Activated T-helper 1 cell treated with anti-CD3 and anti-CD28 coated beads, Interleukin-12 subunit alpha, Interleukin-12 subunit beta, Interleukin-2, Interleukin-4 antibody, amounts not matched to agents 30 ng/mL and 10 ng/mL and 1 ng/mL, durations not matched to agents 14 hours and 24 hours and 36 hours (primary cell): ENCODE results near the gene DNAJC4. TPM values are rescaled to one million over a fixed set of nuclear protein-coding genes. Genes with fewer than 3 reads are reported as not detected.
"Not testable (repeated sequence)": the region's sequence is repeated elsewhere in the genome, so short reads cannot be mapped to it uniquely, and the experiment has no call there.

Experiments used
- DNase-seq: peaks from one replicate; pipeline ENCODE4 v3.0.0; 2021; ENCODE audit warnings: low spot score
- H3K27ac Mint-ChIP-seq: one replicate; pipeline ENCODE4 v1.8.0; 2021; ENCODE audit warnings: mild to moderate bottlenecking, mixed read lengths
- H3K27me3 Mint-ChIP-seq: one replicate; pipeline ENCODE4 v1.8.0; 2022; ENCODE audit warnings: mild to moderate bottlenecking, moderate library complexity, mixed read lengths; ENCODE audit not compliant: insufficient read depth
- H3K36me3 Mint-ChIP-seq: one replicate; pipeline ENCODE4 v1.8.0; 2021; ENCODE audit warnings: low read depth, mixed read lengths
- H3K4me1 Mint-ChIP-seq: one replicate; pipeline ENCODE4 v1.8.0; 2021; ENCODE audit warnings: low read depth, mixed read lengths
- H3K4me3 Mint-ChIP-seq: one replicate; pipeline ENCODE4 v1.8.0; 2021; ENCODE audit warnings: mild to moderate bottlenecking, moderate library complexity, mixed read lengths
- H3K9me3 Mint-ChIP-seq: one replicate; pipeline ENCODE4 v1.8.0; 2021; ENCODE audit warnings: mixed read lengths
- intact Hi-C: fragments of 100-400 bp; cut with micrococcal nuclease; formaldehyde crosslinking; loops from one replicate; pipeline ENCODE4 v1.15.1; 2024
- total RNA-seq: library from RNA; stranded (reverse); gene quantifications from 2 replicates; pipeline ENCODE4 v1.2.3, GENCODE V29; 2022

The DNAJC4 gene
- total RNA-seq, 1 donor from 2014 or later = 19.8 TPM

- H3K36me3 Mint-ChIP-seq = peaks cover 5% of the 10 kb centered on the region
- peaks cover 1% of the 10 kb centered on the region for H3K27me3 Mint-ChIP-seq
- no peaks in the 10 kb centered on the region for H3K9me3 Mint-ChIP-seq
- peak overlapping the region; percentile 94 for H3K4me3 Mint-ChIP-seq
- peak overlapping the region; percentile 94 for H3K27ac Mint-ChIP-seq
- DNase-seq = no peak
- H3K4me1 Mint-ChIP-seq = peaks cover 31% of the 10 kb centered on the region
- intact Hi-C loops = no loop called here
Measured at GRCh38 chr11:64245401-64245796, 15.1 kb downstream of the DNAJC4 start.

- peak; percentile 35 for DNase-seq
- intact Hi-C loops = loop anchor here (1.0 kb wide), 4 partner anchors 16 to 59 kb away; partner anchors contain the start of genes DNAJC4 and ESRRA
- Mint-ChIP-seq H3K4me3 (peak overlapping the region; percentile 94), H3K9me3 (no peaks in the 10 kb centered on the region), H3K4me1 (peaks cover 29% of the 10 kb centered on the region), H3K27ac (peak overlapping the region; percentile 94), H3K36me3 (peaks cover 5% of the 10 kb centered on the region), H3K27me3 (peaks cover 1% of the 10 kb centered on the region)
Measured at GRCh38 chr11:64245797-64246620, 15.7 kb downstream of the DNAJC4 start.

DNA sequence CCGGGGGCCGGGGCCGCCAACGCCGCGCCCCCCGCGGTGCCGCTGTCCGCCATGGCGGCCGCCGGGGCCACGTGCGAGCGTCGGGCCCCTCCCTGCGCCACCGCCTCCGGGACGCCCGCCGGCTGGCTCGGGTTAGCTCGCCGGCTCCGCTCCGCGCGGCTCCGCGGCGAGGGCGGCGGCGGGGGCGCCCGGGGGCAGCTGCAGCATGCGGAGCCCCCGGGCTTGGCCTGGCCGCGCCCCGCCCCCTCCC is 16.2 kb downstream of the DNAJC4 start:
- not testable (repeated sequence) for H3K27me3 Mint-ChIP-seq, H3K27ac Mint-ChIP-seq, H3K36me3 Mint-ChIP-seq, DNase-seq, H3K9me3 Mint-ChIP-seq
- H3K4me1 Mint-ChIP-seq = peaks cover 29% of the 10 kb centered on the region
- intact Hi-C loops = loop anchor here (1.0 kb wide), 4 partner anchors 16 to 59 kb away; partner anchors contain the start of genes DNAJC4 and ESRRA
- peak overlapping the region; percentile 86 for H3K4me3 Mint-ChIP-seq

DNA sequence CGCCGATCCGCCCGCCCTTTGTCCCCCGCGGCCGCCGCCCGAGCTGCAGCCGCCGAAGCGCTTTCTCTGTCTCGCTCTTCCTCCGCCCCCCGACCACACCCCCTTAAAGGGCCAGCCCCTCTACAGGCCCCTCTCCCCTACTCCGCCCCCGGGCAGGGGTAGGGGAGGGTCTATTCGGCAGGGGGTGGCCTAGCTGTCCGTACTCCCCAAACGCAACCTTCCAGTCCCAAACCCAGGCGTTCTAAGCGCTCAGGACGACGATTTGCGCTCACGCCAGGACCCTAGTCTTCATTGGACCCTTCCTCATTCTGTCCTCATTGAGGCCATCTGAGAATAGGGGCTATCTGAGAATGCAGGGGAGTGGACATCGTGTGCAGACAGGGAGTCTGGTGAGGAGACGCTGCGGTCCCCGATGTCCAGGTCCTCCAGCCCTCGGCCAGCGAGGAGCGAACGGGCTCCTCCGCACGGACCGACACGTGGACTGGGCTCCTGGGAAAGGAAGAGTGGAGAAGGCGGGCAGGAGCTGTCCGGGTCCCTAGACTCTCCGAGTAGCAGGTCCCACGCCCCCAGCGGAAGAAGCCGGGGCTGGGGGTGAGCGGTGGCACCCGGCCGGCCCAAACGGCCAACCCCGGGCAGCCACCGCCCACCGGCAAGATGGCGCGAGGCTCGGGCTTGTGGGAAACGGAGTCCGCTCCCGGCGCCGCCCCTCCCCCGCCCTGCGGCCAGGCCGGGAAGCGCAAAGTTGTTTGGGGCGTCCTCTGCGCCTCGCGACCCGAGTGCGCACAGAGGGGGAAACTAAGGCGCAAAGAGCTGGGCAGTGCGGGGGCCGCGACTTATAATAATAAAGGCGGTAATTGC is 16.8 kb downstream of the DNAJC4 start, which contains the start of gene PPP1R14B:
TSS of gene PPP1R14B (minus strand) at position 73 of the 858 bp plus-strand sequence. CDS start 270 bp downstream, outside the sequence.
- H3K27ac Mint-ChIP-seq = peak within 1 kb of the TSS; percentile 94
- peaks cover 1% of the 10 kb centered on the region for H3K27me3 Mint-ChIP-seq
- no peaks in the 10 kb centered on the region for H3K9me3 Mint-ChIP-seq
- peaks cover 29% of the 10 kb centered on the region for H3K4me1 Mint-ChIP-seq
- H3K36me3 Mint-ChIP-seq = peaks cover 4% of the 10 kb centered on the region
- intact Hi-C loops = loop anchor here (1.0 kb wide), 4 partner anchors 17 to 58 kb away; partner anchors contain the start of genes DNAJC4 and ESRRA
- DNase-seq = peak; percentile 79
- H3K4me3 Mint-ChIP-seq = peak within 1 kb of the TSS; percentile 94

DNA sequence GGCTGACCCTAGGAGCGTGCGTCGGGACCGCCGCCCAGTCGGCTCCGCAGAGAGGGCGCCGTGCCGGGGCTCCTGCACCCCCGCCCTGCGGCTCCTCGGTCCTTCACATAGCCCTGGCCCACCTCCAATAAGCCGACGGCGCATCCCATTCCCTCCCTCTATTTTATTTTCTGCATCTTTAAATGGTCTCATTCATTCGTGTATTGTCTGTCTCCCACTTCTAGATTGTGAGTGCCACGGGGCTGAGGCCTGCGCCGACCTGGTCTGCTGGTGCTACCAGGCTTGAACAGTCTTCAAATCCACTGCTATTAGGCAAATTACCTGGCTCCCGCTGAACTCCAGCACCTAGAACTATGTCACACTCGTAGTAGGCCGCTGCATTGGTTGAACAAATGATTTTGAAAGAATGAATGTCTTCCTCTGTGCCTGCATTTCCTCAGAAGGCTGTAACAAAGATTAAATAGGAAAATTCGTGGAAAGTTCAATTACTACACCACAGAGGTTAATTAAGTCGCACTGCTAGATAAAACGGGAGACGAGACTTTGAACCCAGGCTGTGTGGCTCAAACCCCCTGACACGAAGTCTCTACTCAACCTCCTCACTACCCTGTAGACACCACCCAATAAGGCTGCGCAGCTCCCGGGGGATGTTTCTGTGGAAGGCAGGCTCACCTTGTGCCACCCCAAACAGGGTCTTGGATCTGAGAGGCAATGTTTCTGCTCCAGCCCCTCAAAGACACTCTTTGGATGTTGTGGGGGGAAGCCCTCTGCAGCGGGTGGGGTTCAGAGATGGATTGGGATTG is 17.6 kb downstream of the DNAJC4 start:
- peaks cover 21% of the 10 kb centered on the region for H3K4me1 Mint-ChIP-seq
- intact Hi-C loops = no loop called here
- peaks cover 1% of the 10 kb centered on the region for H3K27me3 Mint-ChIP-seq
- H3K27ac Mint-ChIP-seq = peak overlapping the region; percentile 44
- H3K4me3 Mint-ChIP-seq = peak overlapping the region; percentile 77
- peaks cover 2% of the 10 kb centered on the region for H3K36me3 Mint-ChIP-seq
- H3K9me3 Mint-ChIP-seq = no peaks in the 10 kb centered on the region
- DNase-seq = no peak

GRCh38 chr11:64248578-64248977 is 18.2 kb downstream of the DNAJC4 start:
- Mint-ChIP-seq H3K27ac (no peak overlapping the region), H3K9me3 (no peaks in the 10 kb centered on the region), H3K36me3 (no peaks in the 10 kb centered on the region), H3K4me1 (peaks cover 14% of the 10 kb centered on the region), H3K27me3 (peaks cover 1% of the 10 kb centered on the region), H3K4me3 (peak overlapping the region; percentile 77)
- no peak for DNase-seq
- intact Hi-C loops = no loop called here

DNA sequence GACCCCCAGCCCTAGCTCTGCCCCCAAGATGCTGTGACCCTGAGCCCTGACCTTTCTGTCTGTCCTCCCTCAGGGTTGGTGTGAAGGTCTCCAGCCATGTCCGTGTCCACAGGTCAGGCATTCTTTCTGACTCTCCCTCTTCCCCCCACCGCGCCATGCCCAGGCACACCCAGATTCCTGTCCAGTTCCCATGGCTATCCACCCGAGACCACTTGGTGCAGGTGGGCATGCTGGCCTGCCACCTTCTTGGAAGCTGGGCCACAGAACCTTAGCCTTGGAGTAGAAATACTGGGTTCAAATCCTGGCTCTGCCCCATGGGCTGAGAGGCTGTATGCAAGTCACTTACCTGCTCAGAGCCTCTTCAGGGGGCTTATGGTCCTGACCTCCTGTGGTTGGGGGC is 18.7 kb downstream of the DNAJC4 start:
- H3K27ac Mint-ChIP-seq = no peak overlapping the region
- peaks cover 1% of the 10 kb centered on the region for H3K27me3 Mint-ChIP-seq
- no peak overlapping the region for H3K4me3 Mint-ChIP-seq
- peaks cover 12% of the 10 kb centered on the region for H3K4me1 Mint-ChIP-seq
- intact Hi-C loops = no loop called here
- H3K9me3 Mint-ChIP-seq = no peaks in the 10 kb centered on the region
- DNase-seq = no peak
- no peaks in the 10 kb centered on the region for H3K36me3 Mint-ChIP-seq

- Mint-ChIP-seq H3K27me3 (peaks cover 1% of the 10 kb centered on the region), H3K9me3 (no peaks in the 10 kb centered on the region), H3K27ac (no peak overlapping the region), H3K4me1 (peaks cover 12% of the 10 kb centered on the region), H3K36me3 (no peaks in the 10 kb centered on the region), H3K4me3 (peak overlapping the region; percentile 59)
- intact Hi-C loops = loop anchor here (5.0 kb wide), 1 partner anchor 108 kb away; the partner anchor contains the start of gene RPS6KA4
- DNase-seq = no peak
Measured at GRCh38 chr11:64249563-64250414, 19.4 kb downstream of the DNAJC4 start.

DNA sequence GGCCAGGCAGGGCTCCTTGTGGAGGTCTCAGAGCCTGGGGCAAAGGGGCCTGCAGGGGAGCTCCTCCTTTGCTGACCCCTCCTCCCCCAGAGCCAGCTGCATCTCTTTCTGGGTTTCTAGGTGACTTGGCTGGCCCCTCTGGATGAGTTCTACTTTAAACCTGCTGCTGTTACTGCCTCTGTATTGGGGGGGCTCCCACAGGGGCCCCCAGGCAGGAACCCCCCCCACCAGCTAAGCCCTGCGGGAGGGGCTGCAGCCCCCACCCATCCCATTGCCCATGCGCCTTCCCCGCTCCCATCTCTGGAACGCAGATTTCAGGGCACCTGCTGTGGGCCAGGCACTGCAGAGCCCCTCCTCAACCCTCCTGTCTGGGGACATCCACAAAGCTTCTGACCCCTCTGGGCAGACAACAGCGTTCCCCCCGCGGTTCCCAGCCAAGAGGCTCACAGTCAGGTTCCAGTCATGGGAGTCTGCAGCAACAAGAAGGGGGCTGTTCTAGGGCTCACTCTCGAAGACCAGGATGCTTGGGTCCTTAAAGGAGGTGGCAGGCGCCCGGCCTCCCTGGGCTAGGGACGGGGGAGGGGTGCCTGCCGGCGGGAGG is 20.2 kb downstream of the DNAJC4 start:
- DNase-seq = no peak
- Mint-ChIP-seq H3K27me3 (peaks cover 1% of the 10 kb centered on the region), H3K36me3 (no peaks in the 10 kb centered on the region), H3K27ac (no peak overlapping the region), H3K4me3 (peak overlapping the region; percentile 81), H3K4me1 (peaks cover 12% of the 10 kb centered on the region), H3K9me3 (no peaks in the 10 kb centered on the region)
- intact Hi-C loops = loop anchor here (1.0 to 5.0 kb wide), 5 partner anchors 9 to 107 kb away; partner anchors contain the start of genes ESRRA, FKBP2, NUDT22 and RPS6KA4

DNA sequence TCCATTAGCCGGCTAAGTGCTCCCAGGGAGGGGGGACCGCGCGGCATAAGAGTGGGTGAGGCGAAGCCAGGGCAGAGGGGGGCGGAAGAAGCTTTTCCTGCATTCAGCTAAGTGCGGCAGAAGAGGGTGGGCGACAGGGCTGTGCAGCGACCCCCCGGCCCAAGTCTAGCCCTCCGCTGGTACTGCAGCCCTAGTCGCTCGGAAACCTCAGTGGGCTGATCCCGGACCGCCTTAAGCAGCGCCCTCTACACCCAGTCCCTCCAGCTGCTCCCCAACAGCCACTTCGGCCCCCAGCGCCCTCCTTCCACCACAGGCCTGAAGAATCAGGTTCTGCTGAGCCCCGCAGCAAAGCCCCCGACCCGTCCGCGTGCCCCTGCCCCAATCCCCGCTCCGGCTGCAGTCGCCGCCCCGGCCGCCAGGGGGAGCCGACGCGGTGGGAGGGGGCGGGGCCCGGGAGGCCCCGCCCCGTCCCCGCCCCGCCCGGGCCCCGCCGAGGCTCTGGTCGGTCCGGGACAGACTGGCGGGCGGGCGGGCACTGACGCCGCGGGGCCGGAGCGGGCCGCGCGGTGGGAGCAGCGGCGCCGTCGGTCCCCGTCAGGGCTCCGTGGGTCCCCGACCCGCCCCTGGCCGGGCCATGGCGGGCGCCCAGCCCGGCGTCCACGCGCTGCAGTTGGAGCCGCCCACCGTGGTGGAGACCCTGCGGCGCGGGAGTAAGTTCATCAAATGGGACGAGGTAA is 20.8 kb downstream of the DNAJC4 start, which contains the start of gene PLCB3:
TSS of gene PLCB3 (plus strand) at position 515 of the 737 bp plus-strand sequence. CDS start at position 635, 120 bp downstream.
- peaks cover 12% of the 10 kb centered on the region for H3K4me1 Mint-ChIP-seq
- H3K27me3 Mint-ChIP-seq = peaks cover 1% of the 10 kb centered on the region
- H3K9me3 Mint-ChIP-seq = no peaks in the 10 kb centered on the region
- no peaks in the 10 kb centered on the region for H3K36me3 Mint-ChIP-seq
- DNase-seq = peak; percentile 62
- intact Hi-C loops = loop anchor here (1.0 to 5.0 kb wide), 5 partner anchors 10 to 106 kb away; partner anchors contain the start of genes ESRRA, FKBP2, NUDT22 and RPS6KA4
- H3K27ac Mint-ChIP-seq = peak within 1 kb of the TSS; percentile 66
- H3K4me3 Mint-ChIP-seq = peak within 1 kb of the TSS; percentile 87

DNA sequence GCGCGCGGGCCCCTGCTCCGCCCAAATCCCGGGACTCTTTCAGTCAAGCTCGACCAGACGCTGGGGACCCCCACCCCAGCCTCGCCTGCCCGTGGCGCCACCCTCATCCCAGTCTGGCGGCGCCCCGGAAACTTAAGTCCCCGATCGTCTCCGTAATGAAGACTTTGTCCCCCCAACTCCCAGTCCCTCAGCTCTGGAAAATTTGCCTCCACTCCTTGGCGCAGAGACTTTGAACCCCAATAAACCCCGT is 21.3 kb downstream of the DNAJC4 start:
- intact Hi-C loops = loop anchor here (1.0 to 5.0 kb wide), 5 partner anchors 10 to 106 kb away; partner anchors contain the start of genes ESRRA, FKBP2, NUDT22 and RPS6KA4
- H3K4me3 Mint-ChIP-seq = peak overlapping the region; percentile 87
- H3K9me3 Mint-ChIP-seq = no peaks in the 10 kb centered on the region
- peaks cover 1% of the 10 kb centered on the region for H3K27me3 Mint-ChIP-seq
- no peaks in the 10 kb centered on the region for H3K36me3 Mint-ChIP-seq
- DNase-seq = no peak
- H3K27ac Mint-ChIP-seq = peak overlapping the region; percentile 66
- H3K4me1 Mint-ChIP-seq = peaks cover 12% of the 10 kb centered on the region
